ENCODE measurements around the gene EXOSC9. TPM values are rescaled to one million over a fixed set of nuclear protein-coding genes. Genes with fewer than 3 reads are reported as not detected.
"Not testable (repeated sequence)": the region's sequence is repeated elsewhere in the genome, so short reads cannot be mapped to it uniquely, and the experiment has no call there.

Gene EXOSC9, protein sequence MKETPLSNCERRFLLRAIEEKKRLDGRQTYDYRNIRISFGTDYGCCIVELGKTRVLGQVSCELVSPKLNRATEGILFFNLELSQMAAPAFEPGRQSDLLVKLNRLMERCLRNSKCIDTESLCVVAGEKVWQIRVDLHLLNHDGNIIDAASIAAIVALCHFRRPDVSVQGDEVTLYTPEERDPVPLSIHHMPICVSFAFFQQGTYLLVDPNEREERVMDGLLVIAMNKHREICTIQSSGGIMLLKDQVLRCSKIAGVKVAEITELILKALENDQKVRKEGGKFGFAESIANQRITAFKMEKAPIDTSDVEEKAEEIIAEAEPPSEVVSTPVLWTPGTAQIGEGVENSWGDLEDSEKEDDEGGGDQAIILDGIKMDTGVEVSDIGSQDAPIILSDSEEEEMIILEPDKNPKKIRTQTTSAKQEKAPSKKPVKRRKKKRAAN
- total RNA-seq: 10 to 100 TPM; 57.7 to 58.7 TPM

DNA sequence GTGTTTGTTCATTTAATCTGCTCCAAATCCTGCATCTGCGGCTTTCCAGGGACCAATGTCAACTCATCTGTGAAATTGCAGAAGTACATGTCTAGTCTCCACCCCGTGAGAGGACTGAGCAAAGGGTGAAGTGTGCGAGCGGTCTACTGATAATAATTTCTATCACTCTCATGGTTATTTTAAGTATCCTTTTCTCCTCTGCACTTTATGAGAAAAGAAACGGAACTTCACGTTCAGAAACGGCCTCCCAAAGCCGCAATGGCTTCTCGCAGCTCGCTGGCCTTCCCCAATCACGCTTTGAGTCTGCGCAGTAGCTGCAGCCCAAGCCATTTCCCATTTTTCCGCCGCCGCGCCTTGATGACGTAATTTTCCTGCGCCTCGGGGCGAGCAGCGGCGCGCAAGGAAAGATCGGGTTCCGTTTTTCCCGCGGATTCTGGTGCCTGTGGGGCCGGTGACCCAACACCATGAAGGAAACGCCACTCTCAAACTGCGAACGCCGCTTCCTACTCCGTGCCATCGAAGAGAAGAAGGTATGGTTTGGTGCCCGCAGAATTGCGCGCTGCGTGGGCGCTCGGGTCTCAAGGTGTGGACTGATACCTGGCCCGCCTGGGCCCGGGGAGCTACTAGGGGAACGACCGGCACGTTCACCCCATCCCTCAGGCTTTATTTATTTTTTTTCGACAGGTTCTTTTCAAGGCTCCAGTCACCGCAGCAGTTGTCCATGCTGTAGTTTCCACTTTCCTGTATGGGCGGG lies at the start of gene EXOSC9:
Gene EXOSC9 (plus strand): TSS at position 363 of the 754 bp plus-strand sequence. CDS start 102 bp downstream, at position 465.
- Mint-ChIP-seq H3K4me3 (peak within 1 kb of the TSS; percentile 89), H3K27me3 (ENCODE audit: low read depth) (no peaks in the 10 kb centered on the region), H3K4me1 (ENCODE audit: low read depth) (peaks cover 46% of the 10 kb centered on the region), H3K36me3 (ENCODE audit: low read depth) (peaks cover 24% of the 10 kb centered on the region), H3K27ac (peak within 1 kb of the TSS; percentile 98), H3K9me3 (no peaks in the 10 kb centered on the region)
- intact Hi-C loops (cut with micrococcal nuclease): loop anchor here (1.0 to 10.0 kb wide), 7 partner anchors 22 to 1596 kb away; partner anchors contain the start of genes ANXA5, BBS7, BLTP1 and CCNA2
- peak; percentile 95 for DNase-seq
- CTCF ChIA-PET: interaction anchor here (0.6 to 0.7 kb wide), 2 partner anchors 15 to 16 kb away, joined by 3 read pairs; no protein-coding TSS in a partner anchor

DNA sequence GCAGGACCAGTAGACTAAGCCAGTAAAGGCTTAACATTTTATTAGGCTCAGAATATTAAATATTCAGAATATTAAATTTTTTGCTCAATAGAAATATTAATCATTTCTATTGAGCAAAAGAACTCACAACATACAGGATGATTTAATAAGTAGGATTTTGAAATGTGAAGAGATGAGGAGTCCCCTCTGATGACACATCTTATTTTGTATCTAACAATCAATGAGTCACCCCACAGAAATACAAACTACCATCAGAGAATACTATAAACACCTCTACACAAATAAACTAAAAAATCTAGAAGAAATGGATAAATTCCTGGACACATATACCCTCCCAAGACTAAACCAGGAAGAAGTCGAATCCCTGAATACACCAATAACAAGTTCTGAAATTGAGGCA lies 49.0 kb upstream of the EXOSC9 start:
- CTCF ChIA-PET; H3K36me3 Mint-ChIP-seq (ENCODE audit: low read depth); H3K4me3 Mint-ChIP-seq; H3K9me3 Mint-ChIP-seq; DNase-seq; H3K27ac Mint-ChIP-seq; intact Hi-C loops (cut with micrococcal nuclease); H3K4me1 Mint-ChIP-seq (ENCODE audit: low read depth): not testable (repeated sequence)
- peaks cover 39% of the 10 kb centered on the region for H3K27me3 Mint-ChIP-seq (ENCODE audit: low read depth)

DNA sequence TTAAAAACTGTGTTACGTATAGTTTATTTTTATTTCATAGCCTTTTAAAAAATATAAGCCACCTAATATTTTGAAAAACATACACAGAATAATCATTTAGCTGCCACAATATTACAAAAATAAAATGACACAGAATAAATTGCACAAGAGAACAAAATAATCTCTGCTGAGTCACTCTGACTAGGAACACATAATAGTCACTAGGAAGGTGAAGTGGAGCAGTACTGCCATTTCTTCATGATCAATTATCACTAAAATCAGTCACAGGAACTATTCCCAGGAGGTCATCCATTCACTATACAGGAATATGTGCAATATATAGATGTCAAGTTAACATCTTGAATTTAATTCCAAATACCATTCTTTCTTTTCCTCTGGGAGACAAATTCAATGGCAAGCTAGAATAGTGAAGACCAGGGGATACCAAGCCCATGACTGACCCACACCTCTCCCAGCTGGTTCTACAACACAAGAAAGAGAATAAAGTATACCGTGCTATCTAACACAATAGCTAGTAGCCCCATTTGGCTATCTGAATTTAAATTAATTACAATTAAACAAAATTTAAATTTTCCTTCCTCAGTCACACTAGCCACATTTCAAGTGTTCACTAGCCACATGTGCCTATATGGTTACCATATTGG lies 42.1 kb upstream of the EXOSC9 start:
- DNase-seq: no peak
- H3K36me3 Mint-ChIP-seq (ENCODE audit: low read depth): no peaks in the 10 kb centered on the region
- intact Hi-C loops (cut with micrococcal nuclease): no loop called here
- H3K4me1 Mint-ChIP-seq (ENCODE audit: low read depth): peaks cover under 1% of the 10 kb centered on the region
- H3K27ac Mint-ChIP-seq: no peak overlapping the region
- H3K9me3 Mint-ChIP-seq: no peaks in the 10 kb centered on the region
- CTCF ChIA-PET: interaction anchor here (0.5 to 1.6 kb wide), 2 partner anchors 8 to 30 kb away, joined by 4 to 5 read pairs; no protein-coding TSS in a partner anchor
- peaks cover 44% of the 10 kb centered on the region for H3K27me3 Mint-ChIP-seq (ENCODE audit: low read depth)
- no peak overlapping the region for H3K4me3 Mint-ChIP-seq

DNA sequence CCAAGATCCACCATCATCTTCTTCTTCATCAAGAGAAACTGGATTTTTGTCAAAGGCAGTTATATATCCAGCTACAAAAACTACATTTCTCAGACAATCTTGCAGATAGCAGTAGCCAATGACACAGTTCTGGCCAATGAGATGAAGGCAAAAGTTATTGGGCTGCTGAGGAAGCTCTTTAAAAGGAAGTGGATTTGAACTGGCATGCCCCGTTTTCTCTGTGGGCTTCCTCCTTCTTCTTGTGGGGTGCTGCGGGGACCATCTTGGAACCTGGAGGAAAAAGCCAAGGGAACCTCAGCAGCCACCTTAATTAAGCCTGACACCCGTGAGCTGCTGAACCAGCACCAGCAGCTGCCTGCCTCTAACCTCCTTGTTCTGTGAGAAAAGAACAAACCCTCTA lies 40.9 kb upstream of the EXOSC9 start:
- H3K27ac Mint-ChIP-seq: no peak overlapping the region
- peaks cover 43% of the 10 kb centered on the region for H3K27me3 Mint-ChIP-seq (ENCODE audit: low read depth)
- no peak for DNase-seq
- no peaks in the 10 kb centered on the region for H3K9me3 Mint-ChIP-seq
- CTCF ChIA-PET: interaction anchor here (1.6 kb wide), 1 partner anchor 9 kb away, joined by 5 read pairs; no protein-coding TSS in a partner anchor
- H3K4me3 Mint-ChIP-seq: no peak overlapping the region
- intact Hi-C loops (cut with micrococcal nuclease): no loop called here
- no peaks in the 10 kb centered on the region for H3K36me3 Mint-ChIP-seq (ENCODE audit: low read depth)
- peaks cover 4% of the 10 kb centered on the region for H3K4me1 Mint-ChIP-seq (ENCODE audit: low read depth)

DNA sequence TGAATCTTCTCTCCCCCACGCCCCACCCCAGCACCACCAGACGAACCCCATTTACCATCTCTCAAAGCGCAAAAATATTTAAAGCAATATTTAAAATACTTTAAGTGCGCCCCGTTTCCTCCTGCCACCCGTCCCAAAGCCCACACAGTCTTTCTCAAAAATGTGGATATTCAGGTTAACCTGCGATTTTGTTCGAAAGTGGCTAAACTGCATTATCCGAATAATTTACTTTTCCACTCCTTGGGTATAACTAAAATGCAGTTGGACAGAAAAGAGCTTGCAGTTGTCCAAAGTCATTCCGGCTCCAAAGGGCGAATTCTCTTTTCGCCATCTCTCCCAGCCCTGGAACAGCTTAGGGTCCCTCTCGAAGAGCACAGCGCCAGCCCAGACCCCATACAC lies 36.8 kb upstream of the EXOSC9 start:
- Mint-ChIP-seq H3K4me3 (peak overlapping the region; percentile 32), H3K36me3 (ENCODE audit: low read depth) (no peaks in the 10 kb centered on the region), H3K27me3 (ENCODE audit: low read depth) (peaks cover 62% of the 10 kb centered on the region), H3K4me1 (ENCODE audit: low read depth) (peaks cover 6% of the 10 kb centered on the region), H3K27ac (no peak overlapping the region), H3K9me3 (no peaks in the 10 kb centered on the region)
- no peak for DNase-seq
- CTCF ChIA-PET: no interaction called here
- intact Hi-C loops (cut with micrococcal nuclease): no loop called here

DNA sequence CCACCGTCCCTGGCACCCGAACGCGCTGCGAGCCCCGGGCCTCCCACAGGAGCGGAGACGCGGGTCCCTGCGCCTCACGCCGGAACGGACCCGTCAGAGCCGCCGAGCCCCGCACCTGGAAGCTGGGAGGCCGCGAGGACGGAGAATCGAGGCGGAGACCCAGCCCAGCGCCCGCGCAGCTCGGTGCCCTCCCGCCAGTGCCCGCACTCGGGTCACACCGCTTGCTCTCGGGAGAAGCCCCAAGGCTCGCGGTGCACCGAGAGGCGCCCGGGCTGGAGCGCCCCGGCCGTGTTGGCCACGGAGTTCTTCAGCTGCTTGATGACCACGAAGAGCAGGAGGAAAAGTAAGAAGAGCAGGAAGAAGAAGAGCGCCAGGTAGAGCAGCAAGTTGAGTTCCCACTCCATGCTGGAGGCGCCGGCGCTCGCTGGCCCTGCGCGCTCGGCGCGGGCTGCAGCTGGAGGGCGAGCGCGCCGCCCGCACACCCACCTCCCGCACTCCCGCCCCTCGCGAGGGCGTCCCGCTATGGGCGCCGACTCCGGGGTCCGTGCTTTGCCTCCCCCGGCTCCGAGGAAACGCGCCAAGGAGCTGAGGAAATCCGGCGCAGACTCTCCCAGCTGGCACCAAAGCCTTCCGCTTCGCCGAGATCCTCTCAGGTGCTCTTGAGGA lies 36.3 kb upstream of the EXOSC9 start, which contains the start of gene SMIM43:
Gene SMIM43 (minus strand): TSS at position 463 of the 666 bp plus-strand sequence. CDS start 59 bp downstream, at position 404.
- Mint-ChIP-seq H3K36me3 (ENCODE audit: low read depth) (no peaks in the 10 kb centered on the region), H3K27ac (no peak within 1 kb of the TSS), H3K4me3 (peak within 1 kb of the TSS; percentile 62), H3K27me3 (ENCODE audit: low read depth) (peaks cover 62% of the 10 kb centered on the region), H3K9me3 (no peaks in the 10 kb centered on the region), H3K4me1 (ENCODE audit: low read depth) (peaks cover 6% of the 10 kb centered on the region)
- CTCF ChIA-PET: interaction anchor here (0.5 kb wide), 1 partner anchor 219 kb away, joined by 3 read pairs; no protein-coding TSS in a partner anchor
- DNase-seq: no peak
- intact Hi-C loops (cut with micrococcal nuclease): no loop called here

DNA sequence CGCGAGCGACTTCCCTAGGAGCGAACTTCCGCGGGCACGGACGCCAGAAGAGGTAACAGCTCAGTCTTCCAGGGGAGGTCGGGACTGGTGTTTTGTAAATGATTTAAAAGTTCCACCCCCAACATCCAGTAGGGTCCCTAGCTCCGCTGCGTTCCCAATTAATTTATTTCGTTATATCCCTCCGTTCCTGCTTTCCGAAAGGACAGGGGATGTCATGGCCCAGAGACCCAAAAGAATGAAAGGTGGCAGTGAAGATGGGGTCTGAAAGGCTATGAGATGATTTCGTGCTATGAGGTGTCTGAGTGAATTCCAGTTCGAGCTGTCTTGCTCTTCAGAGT lies 35.8 kb upstream of the EXOSC9 start:
- intact Hi-C loops (cut with micrococcal nuclease): no loop called here
- H3K27ac Mint-ChIP-seq: no peak overlapping the region

DNA sequence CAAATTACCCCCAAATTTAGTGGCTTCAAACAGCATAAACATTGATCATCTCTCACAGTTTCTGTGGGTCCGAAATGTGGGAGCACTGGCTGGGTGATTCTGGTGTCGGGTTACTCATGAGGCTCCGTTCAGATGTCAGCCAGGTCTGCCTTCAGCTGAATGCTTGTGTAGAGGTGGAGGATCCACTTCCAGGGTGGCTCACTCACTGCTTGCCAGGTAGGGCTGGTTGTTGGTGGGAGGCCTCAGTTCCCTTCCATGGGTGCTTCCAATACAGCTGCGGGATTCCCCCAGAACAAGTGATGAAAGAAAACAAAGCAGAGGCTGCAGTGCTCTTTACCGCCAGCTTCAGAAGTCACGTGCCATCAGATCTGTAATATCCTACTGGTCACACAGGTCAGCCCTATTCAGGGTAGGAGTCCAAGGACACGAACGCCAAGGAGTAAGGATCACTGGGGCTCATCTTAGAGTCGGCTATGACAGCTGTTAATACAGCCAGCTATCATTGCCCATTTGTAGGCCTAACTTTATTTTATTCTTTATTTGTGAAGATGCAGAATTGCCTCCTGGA lies 35.1 kb upstream of the EXOSC9 start:
- H3K36me3 Mint-ChIP-seq (ENCODE audit: low read depth): no peaks in the 10 kb centered on the region
- H3K4me3 Mint-ChIP-seq: no peak overlapping the region
- no peaks in the 10 kb centered on the region for H3K9me3 Mint-ChIP-seq
- intact Hi-C loops (cut with micrococcal nuclease): no loop called here
- H3K4me1 Mint-ChIP-seq (ENCODE audit: low read depth): peaks cover 6% of the 10 kb centered on the region
- peaks cover 56% of the 10 kb centered on the region for H3K27me3 Mint-ChIP-seq (ENCODE audit: low read depth)
- DNase-seq: no peak
- H3K27ac Mint-ChIP-seq: no peak overlapping the region
- CTCF ChIA-PET: interaction anchor here (0.6 to 0.8 kb wide), 3 partner anchors 45 to 144 kb away, joined by 3 to 4 read pairs (median 3); no protein-coding TSS in a partner anchor

More for the DNA sequence above, 35.8 kb upstream of the EXOSC9 start:
- Mint-ChIP-seq H3K4me1 (ENCODE audit: low read depth) (peaks cover 6% of the 10 kb centered on the region), H3K36me3 (ENCODE audit: low read depth) (no peaks in the 10 kb centered on the region), H3K4me3 (peak overlapping the region; percentile 56), H3K27me3 (ENCODE audit: low read depth) (peaks cover 58% of the 10 kb centered on the region), H3K9me3 (no peaks in the 10 kb centered on the region)
- CTCF ChIA-PET: interaction anchor here (0.5 to 0.7 kb wide), 3 partner anchors 96 to 218 kb away, joined by 3 to 4 read pairs (median 3); no protein-coding TSS in a partner anchor
- DNase-seq: no peak

DNA sequence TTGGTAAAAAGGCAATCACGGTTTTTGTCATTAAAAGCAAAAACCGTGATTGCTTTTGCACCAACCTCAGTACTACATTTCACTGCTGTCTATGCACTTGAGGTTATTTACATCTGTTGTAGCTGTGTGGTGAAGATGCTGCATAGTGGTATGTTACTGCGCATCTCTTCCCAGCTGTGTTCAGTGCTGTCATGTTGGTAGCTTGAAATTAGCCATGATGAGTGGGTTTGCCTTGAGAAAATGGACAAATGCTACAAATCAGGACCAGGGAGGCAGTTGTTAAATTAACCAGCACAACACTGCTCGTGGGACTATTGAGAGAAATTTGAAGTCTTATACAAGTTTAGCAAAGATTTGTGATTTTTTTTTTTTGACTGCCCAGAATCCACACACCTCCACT lies 34.0 kb upstream of the EXOSC9 start:
- Mint-ChIP-seq H3K9me3 (no peaks in the 10 kb centered on the region), H3K27ac (no peak overlapping the region), H3K27me3 (ENCODE audit: low read depth) (peaks cover 51% of the 10 kb centered on the region), H3K4me1 (ENCODE audit: low read depth) (peaks cover 6% of the 10 kb centered on the region), H3K36me3 (ENCODE audit: low read depth) (no peaks in the 10 kb centered on the region), H3K4me3 (no peak overlapping the region)
- CTCF ChIA-PET: interaction anchor here (0.7 to 0.8 kb wide), 2 partner anchors 44 to 59 kb away, joined by 3 read pairs; no protein-coding TSS in a partner anchor
- intact Hi-C loops (cut with micrococcal nuclease): no loop called here
- DNase-seq: no peak

DNA sequence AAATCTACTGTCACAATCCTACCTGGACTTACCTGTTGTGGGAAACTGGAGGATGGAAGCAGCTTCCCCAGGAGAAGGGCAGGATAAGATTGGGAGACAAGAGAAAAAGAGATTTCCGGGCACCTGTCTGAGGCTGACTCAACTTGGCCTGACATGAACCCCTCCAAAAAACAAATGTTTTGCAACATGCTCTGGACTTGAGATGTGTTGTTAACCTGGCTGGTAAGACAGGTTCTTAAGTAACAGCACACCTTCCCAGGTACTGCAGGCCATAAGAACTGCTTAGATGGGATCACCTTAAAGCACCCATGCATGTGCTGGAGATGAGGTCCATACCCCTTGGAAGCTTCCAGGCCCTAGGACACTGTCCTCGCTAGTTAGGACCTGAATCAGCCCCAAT lies 31.8 kb upstream of the EXOSC9 start:
- Mint-ChIP-seq H3K27ac (no peak overlapping the region), H3K4me1 (ENCODE audit: low read depth) (peaks cover 5% of the 10 kb centered on the region), H3K36me3 (ENCODE audit: low read depth) (no peaks in the 10 kb centered on the region), H3K9me3 (no peaks in the 10 kb centered on the region), H3K27me3 (ENCODE audit: low read depth) (peaks cover 31% of the 10 kb centered on the region), H3K4me3 (no peak overlapping the region)
- CTCF ChIA-PET: no interaction called here
- intact Hi-C loops (cut with micrococcal nuclease): no loop called here
- DNase-seq: no peak

DNA sequence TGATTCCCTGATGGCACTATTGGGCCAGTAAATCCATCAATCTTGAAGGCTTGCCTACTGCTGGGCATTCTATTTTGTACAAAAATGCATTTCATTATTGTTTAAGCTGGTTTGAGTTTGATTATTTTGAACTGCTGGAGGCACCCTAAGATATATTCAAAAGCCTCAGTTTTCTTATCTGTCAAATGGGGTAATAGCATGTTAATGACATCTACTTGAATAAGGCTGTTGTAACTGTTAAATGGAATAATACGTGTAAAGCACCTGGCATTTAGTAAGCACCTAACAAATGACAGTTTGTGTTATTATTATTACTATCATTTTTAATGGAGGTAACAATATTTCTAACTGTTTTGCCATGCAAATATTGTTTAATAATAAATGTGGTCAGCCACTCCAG lies 29.3 kb upstream of the EXOSC9 start:
- Mint-ChIP-seq H3K4me1 (ENCODE audit: low read depth) (no peaks in the 10 kb centered on the region), H3K9me3 (no peaks in the 10 kb centered on the region), H3K27ac (no peak overlapping the region), H3K36me3 (ENCODE audit: low read depth) (no peaks in the 10 kb centered on the region), H3K27me3 (ENCODE audit: low read depth) (peaks cover 14% of the 10 kb centered on the region), H3K4me3 (no peak overlapping the region)
- intact Hi-C loops (cut with micrococcal nuclease): no loop called here
- DNase-seq: no peak
- CTCF ChIA-PET: no interaction called here

Data from activated naive CD4-positive, alpha-beta T cell treated with anti-CD3 and anti-CD28 coated beads for 36 hours (primary cell).